AG04450 (cell line): ENCODE measurements around the gene GPR65. TPM values are rescaled to one million over a fixed set of nuclear protein-coding genes. Genes with fewer than 3 reads are reported as not detected.

Experiments used
- CTCF ChIA-PET: fragments of 300-600, 350-600 bp; formaldehyde crosslinking; extraction: SDS; loops from one replicate; lab custom pipeline; 2022; ENCODE audit warnings: antibody characterized with exemption, inconsistent platforms; lab: Charles Lee
- POLR2A ChIA-PET: fragments of 350-600 bp; formaldehyde crosslinking; extraction: SDS; loops from one replicate; lab custom pipeline; 2021; ENCODE audit warnings: antibody characterized with exemption, inconsistent platforms; lab: Yijun Ruan, JAX
- DNase-seq: peaks from one replicate; pipeline ENCODE4 v3.0.0-alpha.2; 2011; ENCODE audit warnings: low read depth, low spot score
- H3K27ac ChIP-seq: one replicate; pipeline ENCODE4 v1.5.1; 2012; ENCODE audit warnings: low read depth, low read length, control low read depth
- H3K27me3 ChIP-seq: one replicate; pipeline ENCODE4 v1.6.0; 2012; ENCODE audit warnings: low read length; ENCODE audit not compliant: control insufficient read depth, insufficient read depth
- H3K4me3 ChIP-seq: 2 replicates; pipeline ENCODE4 v1.5.1; 2011; ENCODE audit warnings: mild to moderate bottlenecking, low read depth, low read length, control low read depth
- H3K9me3 ChIP-seq: 2 replicates; pipeline ENCODE4 v1.5.1; 2012; ENCODE audit warnings: low read length; ENCODE audit not compliant: control insufficient read depth, insufficient read depth
- CTCF ChIP-seq: IDR thresholded peaks from 2 replicates; pipeline ENCODE4 v1.5.1; 2011; ENCODE audit warnings: low read depth, low read length, control low read depth, inconsistent platforms
- polyA plus RNA-seq: library from polyadenylated mRNA; depleted of rRNA; stranded (reverse); fragments of >200 nt; gene quantifications from 2 replicates; pipeline ENCODE4 v1.2.3, GENCODE V29; 2011

The GPR65 gene
- polyA plus RNA-seq, 1 experiment = 0.04 TPM

GRCh38 chr14:88034076-88034475 lies 29.1 kb downstream of the GPR65 start:
- TF ChIP-seq CTCF = no peak
- Histone ChIP-seq H3K9me3 (no peaks in the 10 kb centered on the region), H3K27me3 (no peaks in the 10 kb centered on the region), H3K27ac (no peak overlapping the region), H3K4me3 (no peak overlapping the region)
- CTCF ChIA-PET = no interaction called here
- no peak for DNase-seq
- POLR2A ChIA-PET = no interaction called here

- Histone ChIP-seq H3K27me3 (no peaks in the 10 kb centered on the region), H3K9me3 (no peaks in the 10 kb centered on the region), H3K4me3 (no peak overlapping the region), H3K27ac (no peak overlapping the region)
- CTCF ChIA-PET = no interaction called here
- DNase-seq = no peak
- POLR2A ChIA-PET = no interaction called here
- TF ChIP-seq CTCF = no peak
Observed at GRCh38 chr14:88036422-88036821, 31.5 kb downstream of the GPR65 start.

- no peak for TF ChIP-seq CTCF
- Histone ChIP-seq H3K27ac (no peak overlapping the region), H3K4me3 (no peak overlapping the region), H3K9me3 (no peaks in the 10 kb centered on the region), H3K27me3 (no peaks in the 10 kb centered on the region)
- DNase-seq = no peak
- ChIA-PET POLR2A (no interaction called here), CTCF (no interaction called here)
Observed at GRCh38 chr14:88037325-88037724, 32.4 kb downstream of the GPR65 start.

GRCh38 chr14:88039197-88039596 lies 34.3 kb downstream of the GPR65 start:
- no peaks in the 10 kb centered on the region for H3K9me3 ChIP-seq
- no peak for TF ChIP-seq CTCF
- no peak overlapping the region for H3K4me3 ChIP-seq
- ChIA-PET CTCF (no interaction called here), POLR2A (no interaction called here)
- no peaks in the 10 kb centered on the region for H3K27me3 ChIP-seq
- DNase-seq = no peak
- H3K27ac ChIP-seq = no peak overlapping the region

- ChIA-PET POLR2A (no interaction called here), CTCF (no interaction called here)
- no peak for DNase-seq
- TF ChIP-seq CTCF = no peak
- H3K9me3 ChIP-seq = no peaks in the 10 kb centered on the region
- no peak overlapping the region for H3K27ac ChIP-seq
- no peaks in the 10 kb centered on the region for H3K27me3 ChIP-seq
- no peak overlapping the region for H3K4me3 ChIP-seq
Observed at GRCh38 chr14:88040146-88040545, 35.2 kb downstream of the GPR65 start.
